CD4-positive, alpha-beta T cell (primary cell): Measurements from ENCODE around the gene CYB5D1. TPM values are rescaled to one million over a fixed set of nuclear protein-coding genes. Genes with fewer than 3 reads are reported as not detected.
A peak's percentile ranks its signal among the peaks of the same experiment; 100 is the strongest.

Source experiments
- ATAC-seq: fragments of 200-7000 bp; cut with Tn5 transposase; one replicate; pipeline ENCODE4 v1.10.0; 2022; ENCODE audit warnings: mild to moderate bottlenecking; ENCODE audit not compliant: poor library complexity
- CTCF ChIA-PET: fragments of 350-600 bp; sonication (Branson Sonifier 250); formaldehyde crosslinking; loops from one replicate; lab custom pipeline; 2021; ENCODE audit warnings: antibody characterized with exemption, inconsistent platforms; lab: Charles Lee
- POLR2A ChIA-PET: fragments of 350-600 bp; sonication (Branson Sonifier 250); formaldehyde crosslinking; loops from one replicate; lab custom pipeline; 2021; ENCODE audit warnings: antibody characterized with exemption, inconsistent platforms; lab: Charles Lee
- DNase-seq, 14 experiments: peaks; one replicate each; pipeline ENCODE4 v3.0.0-alpha.2; 2013 to 2020; ENCODE audit warnings: mixed read lengths in 2 of 14
- H3K27ac ChIP-seq, 2 donors: one replicate each; pipeline versions ENCODE4 v1.5.1 to v1.7.0; 2013; ENCODE audit warnings: low read length in 2 of 2, low read depth in 1 of 2, mild to moderate bottlenecking in 1 of 2
- H3K27me3 ChIP-seq, 2 experiments: 1 replicate in 1 of 2; 2 replicates in 1 of 2; pipeline versions ENCODE4 v1.6.1 to v1.7.0; 2013; ENCODE audit warnings: low read length in 2 of 2, control low read depth in 1 of 2, mild to moderate bottlenecking in 1 of 2, moderate library complexity in 1 of 2; ENCODE audit not compliant: insufficient read depth in 2 of 2, control insufficient read depth in 1 of 2
- H3K36me3 ChIP-seq: one replicate; pipeline ENCODE4 v1.6.1; 2013; ENCODE audit warnings: low read length, control low read depth; ENCODE audit not compliant: insufficient read depth
- H3K4me1 ChIP-seq: one replicate; pipeline ENCODE4 v1.6.1; 2013; ENCODE audit warnings: low read length, control low read depth; ENCODE audit not compliant: insufficient read depth
- H3K4me3 ChIP-seq: one replicate; pipeline ENCODE4 v1.5.1; 2013; ENCODE audit warnings: mild to moderate bottlenecking, low read length, moderate library complexity
- H3K9me3 ChIP-seq, 2 experiments: 1 replicate in 1 of 2; 2 replicates in 1 of 2; pipeline versions ENCODE4 v1.6.1 to v1.7.0; 2013; ENCODE audit warnings: low read length in 2 of 2, mild to moderate bottlenecking in 2 of 2, control low read depth in 1 of 2, moderate library complexity in 1 of 2; ENCODE audit not compliant: control insufficient read depth in 1 of 2, insufficient read depth in 1 of 2
- H3K27ac Mint-ChIP-seq: one replicate; pipeline ENCODE4 v1.8.0; 2020; ENCODE audit warnings: mixed read lengths
- H3K27me3 Mint-ChIP-seq: one replicate; pipeline ENCODE4 v1.8.0; 2021; ENCODE audit warnings: mixed read lengths
- H3K36me3 Mint-ChIP-seq: one replicate; pipeline ENCODE4 v1.8.0; 2021; ENCODE audit warnings: low read depth, mixed read lengths
- H3K4me1 Mint-ChIP-seq: one replicate; pipeline ENCODE4 v1.8.0; 2021; ENCODE audit warnings: low read depth, mixed read lengths
- H3K4me3 Mint-ChIP-seq: one replicate; pipeline ENCODE4 v1.8.0; 2020; ENCODE audit warnings: mild to moderate bottlenecking, mixed read lengths
- H3K9me3 Mint-ChIP-seq: one replicate; pipeline ENCODE4 v1.8.0; 2020; ENCODE audit warnings: mixed read lengths
- CTCF ChIP-seq: fragments of 200-600 bp; IDR thresholded peaks from one replicate; pipeline ENCODE4 v1.8.0; 2022; ENCODE audit warnings: antibody characterized with exemption, mild to moderate bottlenecking
- intact Hi-C, 2 experiments: fragments of 100-400 bp; cut with DNase I in 1 of 2; cut with micrococcal nuclease in 1 of 2; formaldehyde crosslinking; loops; one replicate each; pipeline versions ENCODE4 v1.15.1 to v1.9.0; 2023 to 2025; cut with DNase I, micrococcal nuclease
- total RNA-seq, 174 experiments: library from RNA in 2 of 174; stranded (reverse) in 2 of 174; gene quantifications; one replicate each; pipeline ENCODE4 v1.2.3 and lab custom pipeline; 2021 to 2026

Gene CYB5D1
- total RNA-seq, 2 experiments from 2014 or later: 8.7 TPM

- TF ChIP-seq CTCF: no peak
- POLR2A ChIA-PET: no interaction called here
- DNase-seq (no peak), ATAC-seq (no peak)
- Histone ChIP-seq H3K36me3 (no peaks in the 10 kb centered on the region), H3K4me1 (no peaks in the 10 kb centered on the region), H3K4me3 (no peak overlapping the region), H3K27ac (no peak overlapping the region), H3K9me3 (no peaks in the 10 kb centered on the region), H3K27me3 (no peaks in the 10 kb centered on the region)
- Mint-ChIP-seq H3K27ac (no peak overlapping the region), H3K4me1 (no peaks in the 10 kb centered on the region), H3K4me3 (no peak overlapping the region), H3K9me3 (no peaks in the 10 kb centered on the region), H3K27me3 (no peaks in the 10 kb centered on the region), H3K36me3 (no peaks in the 10 kb centered on the region)
- intact Hi-C loops: loop anchor here (5.0 to 10.0 kb wide), 3 partner anchors 72 to 95 kb away; partner anchors contain the start of gene RNF227 (in 1 of the 2)
- CTCF ChIA-PET: interaction anchor here (1.6 kb wide), 1 partner anchor 170 kb away, joined by 7 read pairs; no protein-coding TSS in a partner anchor
These were observed 37.6 kb upstream of the CYB5D1 start for GRCh38 chr17:7820231-7820630.

GRCh38 chr17:7822126-7822525 is 35.7 kb upstream of the CYB5D1 start:
- POLR2A ChIA-PET: interaction anchor here (1.6 kb wide), 1 partner anchor 12 kb away, joined by 8 read pairs; the partner anchor contains the start of gene KDM6B
- Mint-ChIP-seq H3K36me3 (no peaks in the 10 kb centered on the region), H3K9me3 (no peaks in the 10 kb centered on the region), H3K4me1 (no peaks in the 10 kb centered on the region), H3K4me3 (no peak overlapping the region), H3K27ac (no peak overlapping the region), H3K27me3 (no peaks in the 10 kb centered on the region)
- no peaks in the 10 kb centered on the region for H3K36me3 ChIP-seq
- TF ChIP-seq CTCF: no peak
- H3K27ac ChIP-seq: no peak overlapping the region
- peak in 1 of 14 experiments; percentile 31 for DNase-seq
- H3K27me3 ChIP-seq: no peaks in the 10 kb centered on the region
- no peaks in the 10 kb centered on the region for H3K4me1 ChIP-seq
- intact Hi-C loops: loop anchor here (1.0 to 10.0 kb wide), 7 partner anchors 29 to 236 kb away; partner anchors contain the start of gene RNF227 (in 1 of the 2)
- H3K9me3 ChIP-seq: no peaks in the 10 kb centered on the region
- H3K4me3 ChIP-seq: no peak overlapping the region
- CTCF ChIA-PET: interaction anchor here (1.1 to 1.4 kb wide), 8 partner anchors 10 to 168 kb away, joined by 3 to 5 read pairs (median 4); no protein-coding TSS in a partner anchor
- no peak for ATAC-seq

- Mint-ChIP-seq H3K27ac (no peak overlapping the region), H3K4me1 (no peaks in the 10 kb centered on the region), H3K36me3 (no peaks in the 10 kb centered on the region), H3K9me3 (no peaks in the 10 kb centered on the region), H3K27me3 (no peaks in the 10 kb centered on the region), H3K4me3 (no peak overlapping the region)
- no peak for ATAC-seq
- H3K27ac ChIP-seq: no peak overlapping the region
- no peak for TF ChIP-seq CTCF
- H3K4me3 ChIP-seq: no peak overlapping the region
- CTCF ChIA-PET: interaction anchor here (1.1 to 1.3 kb wide), 5 partner anchors 8 to 36 kb away, joined by 3 to 6 read pairs (median 4); partner anchors contain the start of genes CYB5D1 and NAA38
- intact Hi-C loops: loop anchor here (5.0 to 10.0 kb wide), 3 partner anchors 69 to 91 kb away; partner anchors contain the start of gene RNF227 (in 1 of the 2)
- no peaks in the 10 kb centered on the region for H3K27me3 ChIP-seq
- no peaks in the 10 kb centered on the region for H3K4me1 ChIP-seq
- H3K9me3 ChIP-seq: no peaks in the 10 kb centered on the region
- POLR2A ChIA-PET: interaction anchor here (0.6 to 1.6 kb wide), 2 partner anchors 11 to 389 kb away, joined by 3 to 8 read pairs; partner anchors contain the start of gene KDM6B
- no peaks in the 10 kb centered on the region for H3K36me3 ChIP-seq
- DNase-seq: peak in 1 of 14 experiments; percentile 33
These were observed 34.2 kb upstream of the CYB5D1 start for GRCh38 chr17:7823581-7824001.
